ENCODE data around the gene EPB41L2. TPM values are rescaled to one million over a fixed set of nuclear protein-coding genes. Genes with fewer than 3 reads are reported as not detected.

EPB41L2 gene
- total RNA-seq, 1 donor from 2014 or later: 314 TPM

DNA sequence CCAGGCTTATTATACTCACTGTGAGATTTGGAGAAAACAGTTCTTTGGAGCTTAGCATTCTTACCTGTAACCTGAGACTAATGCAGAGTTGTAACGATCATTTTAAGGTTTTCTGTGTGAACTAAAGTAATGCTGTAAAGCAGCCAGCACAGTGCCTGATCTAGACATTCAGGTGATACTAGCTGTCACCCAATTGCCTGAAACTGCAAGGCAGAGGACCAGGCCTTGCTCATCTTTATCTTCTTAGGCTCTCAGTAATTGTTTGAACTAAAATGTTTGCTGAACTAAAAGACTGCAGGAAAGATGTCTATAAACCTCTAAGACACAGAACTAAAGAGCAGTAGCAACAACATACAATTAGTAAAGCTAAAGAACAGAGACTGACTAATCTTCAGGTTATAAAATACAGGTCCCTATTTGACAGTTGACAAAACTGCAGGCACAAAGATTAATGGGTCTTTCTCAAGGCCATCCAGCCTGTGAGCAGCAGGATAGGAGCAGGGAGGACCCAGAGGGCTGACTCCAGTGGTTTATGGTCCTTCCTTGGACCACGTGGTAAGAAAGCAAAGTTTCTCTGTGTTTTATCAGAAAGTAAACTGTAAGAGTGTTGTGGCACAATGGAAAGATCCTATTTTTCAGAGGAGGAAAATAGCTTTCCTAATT is 204.4 kb downstream of the EPB41L2 start:
- Mint-ChIP-seq H3K4me1 (ENCODE audit: unreplicated experiment) (no peaks in the 10 kb centered on the region), H3K27me3 (ENCODE audit: unreplicated experiment) (peaks cover 2% of the 10 kb centered on the region), H3K27ac (ENCODE audit: unreplicated experiment) (no peak overlapping the region), H3K36me3 (ENCODE audit: low read depth, unreplicated experiment) (peaks cover 33% of the 10 kb centered on the region), H3K9me3 (ENCODE audit: unreplicated experiment) (no peaks in the 10 kb centered on the region), H3K4me3 (ENCODE audit: unreplicated experiment) (no peak overlapping the region)
- TF ChIP-seq, protein P1, sequence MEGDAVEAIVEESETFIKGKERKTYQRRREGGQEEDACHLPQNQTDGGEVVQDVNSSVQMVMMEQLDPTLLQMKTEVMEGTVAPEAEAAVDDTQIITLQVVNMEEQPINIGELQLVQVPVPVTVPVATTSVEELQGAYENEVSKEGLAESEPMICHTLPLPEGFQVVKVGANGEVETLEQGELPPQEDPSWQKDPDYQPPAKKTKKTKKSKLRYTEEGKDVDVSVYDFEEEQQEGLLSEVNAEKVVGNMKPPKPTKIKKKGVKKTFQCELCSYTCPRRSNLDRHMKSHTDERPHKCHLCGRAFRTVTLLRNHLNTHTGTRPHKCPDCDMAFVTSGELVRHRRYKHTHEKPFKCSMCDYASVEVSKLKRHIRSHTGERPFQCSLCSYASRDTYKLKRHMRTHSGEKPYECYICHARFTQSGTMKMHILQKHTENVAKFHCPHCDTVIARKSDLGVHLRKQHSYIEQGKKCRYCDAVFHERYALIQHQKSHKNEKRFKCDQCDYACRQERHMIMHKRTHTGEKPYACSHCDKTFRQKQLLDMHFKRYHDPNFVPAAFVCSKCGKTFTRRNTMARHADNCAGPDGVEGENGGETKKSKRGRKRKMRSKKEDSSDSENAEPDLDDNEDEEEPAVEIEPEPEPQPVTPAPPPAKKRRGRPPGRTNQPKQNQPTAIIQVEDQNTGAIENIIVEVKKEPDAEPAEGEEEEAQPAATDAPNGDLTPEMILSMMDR (IDR thresholded peaks at IDR 0.05; ENCODE audit: unreplicated experiment): no peak
- no peak for DNase-seq (ENCODE audit: low spot score)

DNA sequence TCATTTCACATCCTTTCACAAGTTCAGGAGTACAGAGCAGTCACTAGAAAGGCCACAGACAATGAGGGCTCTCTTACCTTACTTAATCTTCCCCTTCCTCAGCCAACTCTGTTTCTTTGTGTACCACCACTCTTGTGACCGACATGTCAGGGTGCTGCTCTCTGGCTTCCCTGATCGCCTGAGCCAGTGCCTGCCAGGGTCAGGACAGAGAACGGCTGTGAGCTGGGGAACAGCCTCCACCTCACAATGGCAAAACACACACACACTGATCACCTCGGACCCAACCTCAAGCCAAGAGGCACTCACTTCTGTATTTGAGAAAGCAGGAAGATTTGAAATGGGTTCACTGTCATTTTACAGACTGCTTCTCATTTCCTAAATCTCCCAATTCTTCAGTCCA is 205.0 kb downstream of the EPB41L2 start:
- TF ChIP-seq, protein P1 (IDR thresholded peaks at IDR 0.05; ENCODE audit: unreplicated experiment): no peak

DNA sequence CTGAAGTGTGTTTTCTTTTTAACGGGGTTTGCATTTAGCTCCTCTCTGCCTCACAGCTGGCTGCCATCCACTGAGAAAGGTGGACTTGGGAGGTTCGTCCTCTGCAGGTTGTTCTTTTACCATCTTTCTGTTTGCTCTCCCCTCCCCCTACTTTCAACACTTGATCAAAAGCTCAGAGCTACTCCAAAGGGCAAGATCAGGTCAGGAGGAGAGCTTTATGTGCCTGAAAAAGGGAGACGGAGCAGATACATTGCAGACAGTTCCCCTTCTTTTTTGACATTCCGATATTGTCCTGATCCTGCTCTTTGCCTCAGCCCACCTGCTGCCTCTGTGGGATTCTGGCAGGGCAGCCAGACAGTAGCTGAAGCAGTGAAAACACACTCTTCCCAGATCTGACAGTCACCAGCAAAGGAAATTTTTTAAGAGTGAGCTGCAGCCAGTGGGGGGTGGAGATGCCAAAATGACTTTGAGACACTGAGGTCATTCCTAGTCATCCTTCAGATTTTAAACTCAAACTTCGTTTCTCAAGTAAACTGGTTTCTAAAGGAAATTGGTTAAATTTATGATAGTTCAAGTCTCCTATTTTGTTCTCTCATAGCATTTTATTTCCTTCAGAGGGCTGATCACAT is 209.4 kb downstream of the EPB41L2 start:
- Mint-ChIP-seq H3K27ac (ENCODE audit: unreplicated experiment) (no peak overlapping the region), H3K4me3 (ENCODE audit: unreplicated experiment) (no peak overlapping the region), H3K36me3 (ENCODE audit: low read depth, unreplicated experiment) (peaks cover 27% of the 10 kb centered on the region), H3K9me3 (ENCODE audit: unreplicated experiment) (no peaks in the 10 kb centered on the region), H3K4me1 (ENCODE audit: unreplicated experiment) (peaks cover 18% of the 10 kb centered on the region), H3K27me3 (ENCODE audit: unreplicated experiment) (no peaks in the 10 kb centered on the region)
- TF ChIP-seq, protein P1 (IDR thresholded peaks at IDR 0.05; ENCODE audit: unreplicated experiment): no peak
- no peak for DNase-seq (ENCODE audit: low spot score)

More for the DNA sequence above, 205.0 kb downstream of the EPB41L2 start:
- no peaks in the 10 kb centered on the region for H3K9me3 Mint-ChIP-seq (ENCODE audit: unreplicated experiment)
- H3K27ac Mint-ChIP-seq (ENCODE audit: unreplicated experiment): no peak overlapping the region
- no peak overlapping the region for H3K4me3 Mint-ChIP-seq (ENCODE audit: unreplicated experiment)
- H3K27me3 Mint-ChIP-seq (ENCODE audit: unreplicated experiment): peaks cover 2% of the 10 kb centered on the region
- no peaks in the 10 kb centered on the region for H3K4me1 Mint-ChIP-seq (ENCODE audit: unreplicated experiment)
- DNase-seq (ENCODE audit: low spot score): no peak
- H3K36me3 Mint-ChIP-seq (ENCODE audit: low read depth, unreplicated experiment): peaks cover 28% of the 10 kb centered on the region

DNA sequence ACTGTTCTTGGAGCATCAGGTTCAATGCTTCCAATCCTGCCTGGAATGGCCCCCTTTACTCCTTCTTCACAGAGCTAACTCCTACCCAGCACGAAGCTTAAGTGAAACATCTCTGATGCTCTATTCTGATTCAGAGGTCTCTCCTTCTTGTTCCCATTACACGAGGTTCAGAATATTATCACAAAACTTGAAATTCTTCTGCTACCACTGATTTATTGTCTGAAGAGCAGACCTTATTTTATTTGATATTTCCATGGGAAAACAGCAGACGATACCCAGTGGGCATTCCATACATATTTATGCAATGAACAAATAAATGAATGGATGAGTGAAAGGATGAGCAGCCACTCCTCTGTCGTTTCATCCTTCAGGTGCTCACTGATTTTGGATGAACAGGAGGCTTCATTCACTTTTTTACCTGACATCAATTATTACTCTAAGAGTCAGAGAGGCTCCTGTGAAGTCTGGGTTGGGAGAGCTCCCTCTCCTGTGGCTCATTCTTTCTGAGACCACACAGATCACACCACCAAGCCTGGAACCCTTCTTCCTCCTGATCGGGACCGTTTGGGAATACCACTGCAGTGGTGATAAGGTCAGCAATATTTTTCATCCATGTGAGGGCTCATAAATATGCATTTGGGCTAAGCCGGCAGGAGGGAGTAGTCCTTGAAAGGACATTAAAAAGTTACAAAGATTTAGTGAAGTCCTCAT is 210.0 kb downstream of the EPB41L2 start:
- Mint-ChIP-seq H3K27me3 (ENCODE audit: unreplicated experiment) (no peaks in the 10 kb centered on the region), H3K27ac (ENCODE audit: unreplicated experiment) (no peak overlapping the region), H3K9me3 (ENCODE audit: unreplicated experiment) (no peaks in the 10 kb centered on the region), H3K36me3 (ENCODE audit: low read depth, unreplicated experiment) (peaks cover 23% of the 10 kb centered on the region), H3K4me3 (ENCODE audit: unreplicated experiment) (no peak overlapping the region), H3K4me1 (ENCODE audit: unreplicated experiment) (peaks cover 20% of the 10 kb centered on the region)
- TF ChIP-seq, protein P1 (IDR thresholded peaks at IDR 0.05; ENCODE audit: unreplicated experiment): no peak
- DNase-seq (ENCODE audit: low spot score): no peak

DNA sequence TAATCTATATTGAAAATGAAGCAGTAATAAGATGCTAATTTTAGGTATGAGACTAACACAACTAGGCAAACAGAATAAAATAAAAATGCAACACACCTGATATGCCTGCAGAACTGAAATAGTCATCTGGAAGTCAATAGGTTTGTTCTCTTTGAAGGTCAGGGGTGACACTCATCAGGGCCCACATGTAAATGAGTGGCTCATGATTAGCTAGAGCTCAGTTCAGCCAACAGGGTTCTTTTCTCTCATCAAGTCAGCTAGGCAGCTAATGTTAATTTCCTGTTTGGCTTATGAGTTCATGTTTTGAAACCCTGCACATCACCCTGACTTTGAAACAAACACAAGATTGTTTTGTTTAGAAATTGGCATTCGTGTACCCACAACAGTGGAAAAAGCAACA is 212.0 kb downstream of the EPB41L2 start:
- peak overlapping the region; percentile 50 for H3K27ac Mint-ChIP-seq (ENCODE audit: unreplicated experiment)
- no peak for DNase-seq (ENCODE audit: low spot score)

More for the DNA sequence above, 212.0 kb downstream of the EPB41L2 start:
- no peaks in the 10 kb centered on the region for H3K9me3 Mint-ChIP-seq (ENCODE audit: unreplicated experiment)
- peaks cover 1% of the 10 kb centered on the region for H3K27me3 Mint-ChIP-seq (ENCODE audit: unreplicated experiment)
- no peak overlapping the region for H3K4me3 Mint-ChIP-seq (ENCODE audit: unreplicated experiment)
- TF ChIP-seq, protein P1 (IDR thresholded peaks at IDR 0.05; ENCODE audit: unreplicated experiment): no peak
- H3K4me1 Mint-ChIP-seq (ENCODE audit: unreplicated experiment): peaks cover 20% of the 10 kb centered on the region
- H3K36me3 Mint-ChIP-seq (ENCODE audit: low read depth, unreplicated experiment): peaks cover 16% of the 10 kb centered on the region

Measured in endothelial cell (in vitro differentiated cells).